Spleen (tissue), 11 donors: ENCODE results near the gene TTC19. TPM values are rescaled to one million over a fixed set of nuclear protein-coding genes. Genes with fewer than 3 reads are reported as not detected.

Experiments used
- DNase-seq: peaks from one replicate; pipeline ENCODE4 v3.0.0-alpha.2; 2020
- H3K27ac ChIP-seq, 8 donors: fragments of 200-600 bp; sonication (generic) in 7 of 8; 1 replicate in 4 of 8; 2 replicates in 4 of 8; pipeline versions ENCODE4 v1.5.0 to v1.8.0; 2016 to 2021; ENCODE audit warnings: inconsistent platforms in 4 of 8, mild to moderate bottlenecking in 4 of 8, moderate library complexity in 1 of 8
- H3K27me3 ChIP-seq, 7 donors: fragments of 200-600 bp; sonication (generic) in 6 of 7; replicated peaks in 1 of 7; 1 replicate in 4 of 7; 2 replicates in 3 of 7; pipeline versions ENCODE4 v1.5.0 to v1.8.0; 2016 to 2021; ENCODE audit warnings: inconsistent platforms in 3 of 7, mild to moderate bottlenecking in 1 of 7
- H3K36me3 ChIP-seq, 6 donors: fragments of 200-600 bp; sonication (generic) in 5 of 6; 1 replicate in 4 of 6; 2 replicates in 2 of 6; pipeline versions ENCODE4 v1.5.0 to v1.8.0; 2016 to 2021; ENCODE audit warnings: inconsistent platforms in 2 of 6
- H3K4me1 ChIP-seq, 6 donors: fragments of 200-600 bp; sonication (generic) in 5 of 6; 1 replicate in 3 of 6; 2 replicates in 3 of 6; pipeline versions ENCODE4 v1.5.0 to v1.8.0; 2016 to 2021; ENCODE audit warnings: inconsistent platforms in 3 of 6
- H3K4me3 ChIP-seq, 8 donors: fragments of 200-600 bp; sonication (generic) in 7 of 8; 1 replicate in 4 of 8; 2 replicates in 4 of 8; pipeline versions ENCODE4 v1.5.0 to v1.8.0; 2016 to 2021; ENCODE audit warnings: inconsistent platforms in 4 of 8, mild to moderate bottlenecking in 4 of 8, moderate library complexity in 2 of 8
- H3K9me3 ChIP-seq, 8 donors: fragments of 200-600 bp; sonication (generic) in 7 of 8; 1 replicate in 4 of 8; 2 replicates in 4 of 8; pipeline versions ENCODE4 v1.5.0 to v1.8.0; 2016 to 2021; ENCODE audit warnings: inconsistent platforms in 4 of 8
- POLR2A ChIP-seq, 3 donors: fragments of 450-650 bp; IDR thresholded peaks; one replicate each; pipeline ENCODE4 v1.5.1; 2017; ENCODE audit warnings: antibody characterized with exemption in 3 of 3, mild to moderate bottlenecking in 1 of 3
- POLR2AphosphoS5 ChIP-seq, 3 donors: sonication (generic); formaldehyde crosslinking; IDR thresholded peaks; one replicate each; pipeline ENCODE4 v1.5.1; 2017; ENCODE audit warnings: antibody characterized with exemption in 3 of 3
- WGBS, 5 donors: extraction: QIAGEN DNeasy Blood & Tissue Kit in 3 of 5; methylation state at CpG; one replicate each; pipeline versions ENCODE4 v1.1.5 to v1.1.7; 2013 to 2018; 5-methylcytosine and 5-hydroxymethylcytosine counted together
- intact Hi-C: fragments of 100-400 bp; cut with DNase I; formaldehyde crosslinking; loops from one replicate; pipeline ENCODE4 v1.15.0; 2023; ENCODE audit warnings: low total_unique reads
- polyA plus RNA-seq, 3 donors: library from polyadenylated mRNA; stranded (reverse); fragments of 200-250 nt; gene quantifications; one replicate each; pipeline ENCODE4 v1.2.1, GENCODE V29; 2013
- total RNA-seq, 7 donors: library from RNA; depleted of rRNA in 3 of 7; stranded (reverse); fragments of >200 nt in 3 of 7; fragmentation: NEBNext Ultra II Directional in 4 of 7; extraction: Animal tissue kit (Norgen Biotek cat#: 25700) in 4 of 7; gene quantifications; one replicate each; pipeline versions ENCODE4 v1.1.0 to v1.2.1, GENCODE V29; 2016 to 2021
- TF ChIP-seq, protein P1 (sequence below), 11 experiments: fragments of 200-600 bp in 7 of 11; fragments of 450-650 bp in 4 of 11; sonication (generic) in 4 of 11; IDR thresholded peaks in 8 of 11; conservative IDR thresholded peaks in 3 of 11; 1 replicate in 7 of 11; 2 replicates in 4 of 11; pipeline versions ENCODE4 v1.4.0 to v1.8.0; 2016 to 2021; ENCODE audit warnings: antibody characterized with exemption in 11 of 11, inconsistent platforms in 4 of 11, mild to moderate bottlenecking in 1 of 11
- donor health status: healthy with polysubstance abuse.
- donor health status: DM: no; HTN: no; CAD: no; lungs with moderate emphysema.
- donor health status: DM: no; HTN: no; CAD: no.
- donor health status: Bipolar disorder and iron deficiency.
- donor health status: healthy.
- donor health status: DM: no; HTN: no; CAD: no.
- donor health status: DM: yes; HTN: yes; CAD: no.

Gene TTC19
- total and polyA plus RNA-seq, 10 donors = 14.6 to 59.9 (median 34.4) TPM

DNA sequence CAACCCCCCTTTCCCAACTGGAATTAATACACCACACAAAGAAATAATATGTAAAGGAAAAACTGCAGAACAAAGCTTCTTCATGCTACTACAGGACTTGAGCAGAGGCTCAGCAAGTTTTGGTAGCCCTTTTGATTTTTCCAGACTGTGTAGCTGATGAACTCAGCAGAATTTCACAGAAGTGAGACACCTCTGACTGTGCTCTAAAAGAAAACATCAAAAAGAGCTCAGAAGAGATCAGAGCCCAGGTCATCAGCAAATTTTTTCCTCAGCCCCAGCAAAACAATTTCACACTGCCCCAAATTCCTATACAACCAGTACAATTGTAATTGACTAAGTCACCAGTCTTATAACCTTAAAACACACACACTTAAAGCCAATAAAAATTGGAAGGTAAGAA, 38.0 kb downstream of the TTC19 start:
- no peak for DNase-seq
- H3K27me3 ChIP-seq = no peaks in the 10 kb centered on the region
- peak overlapping the region in 1 of 8 donors; percentile 22 for H3K27ac ChIP-seq
- H3K36me3 ChIP-seq = peaks cover 0 to 100% (median 79%) of the 10 kb centered on the region in 6 donors
- no peak overlapping the region for H3K4me3 ChIP-seq
- H3K9me3 ChIP-seq = no peaks in the 10 kb centered on the region
- intact Hi-C loops = no loop called here
- TF ChIP-seq POLR2A (IDR thresholded peaks at IDR 0.05) (no peak), POLR2AphosphoS5 (IDR thresholded peaks at IDR 0.05) (no peak)
- TF ChIP-seq, protein P1, sequence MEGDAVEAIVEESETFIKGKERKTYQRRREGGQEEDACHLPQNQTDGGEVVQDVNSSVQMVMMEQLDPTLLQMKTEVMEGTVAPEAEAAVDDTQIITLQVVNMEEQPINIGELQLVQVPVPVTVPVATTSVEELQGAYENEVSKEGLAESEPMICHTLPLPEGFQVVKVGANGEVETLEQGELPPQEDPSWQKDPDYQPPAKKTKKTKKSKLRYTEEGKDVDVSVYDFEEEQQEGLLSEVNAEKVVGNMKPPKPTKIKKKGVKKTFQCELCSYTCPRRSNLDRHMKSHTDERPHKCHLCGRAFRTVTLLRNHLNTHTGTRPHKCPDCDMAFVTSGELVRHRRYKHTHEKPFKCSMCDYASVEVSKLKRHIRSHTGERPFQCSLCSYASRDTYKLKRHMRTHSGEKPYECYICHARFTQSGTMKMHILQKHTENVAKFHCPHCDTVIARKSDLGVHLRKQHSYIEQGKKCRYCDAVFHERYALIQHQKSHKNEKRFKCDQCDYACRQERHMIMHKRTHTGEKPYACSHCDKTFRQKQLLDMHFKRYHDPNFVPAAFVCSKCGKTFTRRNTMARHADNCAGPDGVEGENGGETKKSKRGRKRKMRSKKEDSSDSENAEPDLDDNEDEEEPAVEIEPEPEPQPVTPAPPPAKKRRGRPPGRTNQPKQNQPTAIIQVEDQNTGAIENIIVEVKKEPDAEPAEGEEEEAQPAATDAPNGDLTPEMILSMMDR (IDR thresholded peaks at IDR 0.05 in 8 of 11, conservative IDR thresholded peaks at IDR 0.05 in 3 of 11) = no peak
- H3K4me1 ChIP-seq = peaks cover 0 to 14% (median 3%) of the 10 kb centered on the region in 6 donors

DNA sequence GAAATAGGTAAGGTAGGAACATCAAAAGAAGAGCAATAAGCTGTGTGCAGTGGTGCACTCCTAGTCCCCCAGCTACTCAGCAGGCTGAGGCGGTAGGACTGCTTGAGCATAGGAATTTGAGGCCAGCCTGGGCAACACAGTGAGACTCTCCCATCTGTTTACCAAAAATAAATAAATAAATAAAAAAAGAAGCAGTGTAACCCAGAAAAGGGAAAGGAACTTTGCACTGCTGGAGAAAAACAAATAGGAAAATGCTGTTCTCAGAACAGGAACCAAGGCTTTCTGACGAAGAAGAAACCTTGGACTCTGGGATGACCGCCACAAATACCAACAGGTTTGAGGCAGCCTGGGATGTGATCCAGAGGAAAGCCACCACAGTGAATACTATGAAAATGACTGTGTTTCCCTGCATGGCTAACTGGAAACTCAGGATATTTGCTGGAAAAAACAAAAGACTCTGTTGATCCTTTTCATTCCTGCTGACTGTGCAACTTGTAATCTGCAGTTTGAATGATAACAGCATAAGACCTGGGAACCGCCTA, 41.2 kb downstream of the TTC19 start:
- intact Hi-C loops = no loop called here
- H3K36me3 ChIP-seq = peaks cover 0 to 100% (median 75%) of the 10 kb centered on the region in 6 donors
- H3K27me3 ChIP-seq = no peaks in the 10 kb centered on the region
- 59 to 76% (median 68%) methylated on average over 4 of the region's 4 CpGs for WGBS, 5 donors
- H3K4me1 ChIP-seq = peaks cover 0 to 14% (median 3%) of the 10 kb centered on the region in 6 donors
- no peak overlapping the region for H3K4me3 ChIP-seq
- no peak for DNase-seq
- TF ChIP-seq, protein P1 (IDR thresholded peaks at IDR 0.05 in 8 of 11, conservative IDR thresholded peaks at IDR 0.05 in 3 of 11) = no peak
- peak in 1 of 3 donors; percentile 54 for TF ChIP-seq POLR2AphosphoS5 (IDR thresholded peaks at IDR 0.05)
- H3K27ac ChIP-seq = peak overlapping the region; percentile 24 to 82 (median 78)
- H3K9me3 ChIP-seq = no peaks in the 10 kb centered on the region

DNA sequence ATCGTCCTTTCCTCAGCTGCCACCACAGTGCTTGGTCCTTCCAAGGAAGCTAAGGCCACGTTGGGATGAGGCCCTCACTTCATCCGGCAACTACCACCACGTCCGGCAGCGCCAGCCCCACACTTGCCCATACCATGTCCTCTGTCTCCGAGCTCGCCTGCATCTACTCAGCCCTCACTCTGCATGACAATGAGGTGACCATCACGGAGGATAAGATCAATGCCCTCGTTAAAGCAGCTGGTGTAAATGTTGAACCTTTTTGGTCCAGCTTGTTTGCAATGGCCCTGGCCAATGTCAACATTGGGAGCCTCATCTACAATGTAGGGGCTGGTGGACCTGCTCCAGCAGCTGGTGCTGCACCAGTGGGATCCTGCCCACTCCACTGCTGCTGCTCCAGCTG, 44.9 kb downstream of the TTC19 start:
- no peaks in the 10 kb centered on the region for H3K27me3 ChIP-seq
- H3K27ac ChIP-seq = no peak overlapping the region
- 90 to 97% (median 95%) methylated on average over 10 of the region's 10 CpGs for WGBS, 5 donors
- DNase-seq = no peak
- intact Hi-C loops = no loop called here
- H3K36me3 ChIP-seq = peaks cover 0 to 100% (median 74%) of the 10 kb centered on the region in 6 donors
- TF ChIP-seq POLR2A (IDR thresholded peaks at IDR 0.05) (no peak), POLR2AphosphoS5 (IDR thresholded peaks at IDR 0.05) (peak; percentile 19 to 36 (median 21))
- TF ChIP-seq, protein P1 (IDR thresholded peaks at IDR 0.05 in 8 of 11, conservative IDR thresholded peaks at IDR 0.05 in 3 of 11) = no peak
- no peak overlapping the region for H3K4me3 ChIP-seq
- peaks cover 0 to 14% (median 3%) of the 10 kb centered on the region in 6 donors for H3K4me1 ChIP-seq
- H3K9me3 ChIP-seq = no peaks in the 10 kb centered on the region

DNA sequence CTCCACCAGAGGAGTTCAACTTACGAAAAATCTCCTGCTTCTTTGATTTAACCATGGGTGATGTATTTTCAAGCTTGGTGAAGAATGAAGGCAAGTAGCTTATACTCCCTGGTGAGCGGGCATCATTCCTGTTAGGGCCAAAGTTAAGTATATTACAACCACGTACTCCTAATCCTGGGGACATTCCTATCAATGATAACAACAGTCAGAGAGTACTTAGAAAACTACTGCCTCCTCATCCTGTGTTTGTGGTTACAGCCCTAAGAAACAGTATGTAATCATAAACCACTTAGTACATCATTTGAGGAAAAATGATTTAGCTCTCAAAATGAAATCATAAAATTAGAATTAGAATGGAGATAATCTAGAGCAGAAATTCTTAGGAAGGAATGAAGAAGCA, 47.3 kb downstream of the TTC19 start:
- no peak overlapping the region for H3K4me3 ChIP-seq
- peaks cover 0 to 100% (median 64%) of the 10 kb centered on the region in 6 donors for H3K36me3 ChIP-seq
- DNase-seq = no peak
- 93 to 96% (median 95%) methylated on average over 3 of the region's 3 CpGs for WGBS, 5 donors
- no peak overlapping the region for H3K27ac ChIP-seq
- H3K4me1 ChIP-seq = peaks cover 0 to 2% (median 0%) of the 10 kb centered on the region in 6 donors
- intact Hi-C loops = no loop called here
- no peaks in the 10 kb centered on the region for H3K27me3 ChIP-seq
- TF ChIP-seq, protein P1 (IDR thresholded peaks at IDR 0.05 in 8 of 11, conservative IDR thresholded peaks at IDR 0.05 in 3 of 11) = no peak
- TF ChIP-seq POLR2A (IDR thresholded peaks at IDR 0.05) (no peak), POLR2AphosphoS5 (IDR thresholded peaks at IDR 0.05) (no peak)
- H3K9me3 ChIP-seq = no peaks in the 10 kb centered on the region
